ENCODE measurements around the gene SPC24. TPM values are rescaled to one million over a fixed set of nuclear protein-coding genes. Genes with fewer than 3 reads are reported as not detected.

SPC24 gene
- total and polyA plus RNA-seq, 9 of the 15 experiments (the other 6 are each of a cell fraction or from before 2014, with no cell fraction given) = 18.2 to 154 (median 60.9) TPM

GRCh38 chr19:11154683-11155047 lies 917 bp downstream of the SPC24 start:
- Histone ChIP-seq H3K27me3 (ENCODE audit: control insufficient read depth in 2 of 2, insufficient read depth in 2 of 2, low read length in 2 of 2) (no peaks in the 10 kb centered on the region), H3K4me1 (replicated peaks in 1 of 2; ENCODE audit: control insufficient read depth in 2 of 2, insufficient read depth in 2 of 2, low read length in 2 of 2) (peaks cover 14 to 16% of the 10 kb centered on the region in 2 experiments; a peak in 4 of 5 replicates), H3K9ac (ENCODE audit: insufficient read depth in 1 of 2, low read depth in 2 of 2, low read length in 2 of 2) (peak overlapping the region; percentile 95 to 99), H3K27ac (ENCODE audit: extremely low read depth, low read depth, low read length) (peak overlapping the region; percentile 90), H3K4me3 (peak overlapping the region; percentile 92), H3K36me3 (ENCODE audit: control insufficient read depth, insufficient read depth, low read length) (peaks cover 24% of the 10 kb centered on the region; the same call in 2 of the 3 replicates), H4K20me1 (replicated peaks; ENCODE audit: control insufficient read depth, insufficient read depth, low read length) (no peaks in the 10 kb centered on the region), H3K9me3 (replicated peaks; ENCODE audit: control insufficient read depth, insufficient read depth, low read depth, low read length) (no peaks in the 10 kb centered on the region), H3K9me1 (ENCODE audit: control insufficient read depth, insufficient read depth, low read length) (no peaks in the 10 kb centered on the region), H2AFZ (ENCODE audit: low read depth, low read length) (no peak overlapping the region), H3K4me2 (ENCODE audit: insufficient read depth, low read length) (peak overlapping the region; percentile 97), H3K79me2 (ENCODE audit: control insufficient read depth, insufficient read depth, low read length) (peaks cover 46% of the 10 kb centered on the region)
- FAIRE-seq (no peak), DNase-seq (ENCODE audit: extremely low read depth in 1 of 4, low spot score in 3 of 4) (peak in 1 of 4 experiments; percentile 40), ATAC-seq (peak; percentile 11; the same call in 2 of the 3 replicates)
- in situ Hi-C loops (cut with MboI) = no loop called here
- CTCF ChIA-PET (ENCODE audit: low intra/inter-chr PET ratio) = no interaction called here
- BruUV-seq (replicated peaks) = TSS peak; percentile 56
- WGBS (ENCODE audit: insufficient coverage, low coverage, missing lambda C conversion rate) = 0% methylated on average over 6 of the region's 6 CpGs
- no peak for TF ChIP-seq ZNF740 (CRISPR knock-in tag; IDR thresholded peaks at IDR 0.05)
- TF ChIP-seq ZNF740 (tag; IDR thresholded peaks at IDR 0.05) = no peak
- 0 out of 2 replicates have a peak, but pooled peaks have one; percentile 9 for TF ChIP-seq SMARCE1 (IDR thresholded peaks at IDR 0.05)
- 0 out of 2 replicates have a peak, but pooled peaks have one; percentile 6 for TF ChIP-seq ZFP91 (CRISPR knock-in tag; IDR thresholded peaks at IDR 0.05)
- TF ChIP-seq ZBTB40 (IDR thresholded peaks at IDR 0.05) = peak; percentile 9; the same call in 1 of the 2 replicates
- no peak for TF ChIP-seq ZBTB40 (CRISPR knock-in tag; IDR thresholded peaks at IDR 0.05)
- 0 out of 2 replicates have a peak, but pooled peaks have one; percentile 17 for TF ChIP-seq ETV5 (CRISPR knock-in tag; IDR thresholded peaks at IDR 0.05; ENCODE audit: low read depth)
- intact Hi-C loops (cut with micrococcal nuclease) = loop anchor here (5.0 kb wide), 1 partner anchor 43 kb away; the partner anchor contains the start of gene KANK2
- POLR2A ChIA-PET = interaction anchor here (0.7 to 8.1 kb wide), 4 partner anchors 9 to 110 kb away, joined by 3 to 52 read pairs (median 6); no protein-coding TSS in a partner anchor
